IgD-negative memory B cell (primary cell): Measurements from ENCODE around the gene CDRT4. TPM values are rescaled to one million over a fixed set of nuclear protein-coding genes. Genes with fewer than 3 reads are reported as not detected.
"Not testable (repeated sequence)": the region's sequence is repeated elsewhere in the genome, so short reads cannot be mapped to it uniquely, and the experiment has no call there.

Experiments used
- H3K27ac Mint-ChIP-seq, 3 donors: one replicate each; pipeline ENCODE4 v1.8.0; 2020 to 2022; ENCODE audit warnings: mild to moderate bottlenecking in 3 of 3, mixed read lengths in 3 of 3, moderate library complexity in 1 of 3
- H3K27me3 Mint-ChIP-seq: one replicate; pipeline ENCODE4 v1.8.0; 2021; ENCODE audit warnings: mixed read lengths
- H3K36me3 Mint-ChIP-seq: one replicate; pipeline ENCODE4 v1.8.0; 2020; ENCODE audit warnings: mild to moderate bottlenecking, mixed read lengths
- H3K4me1 Mint-ChIP-seq, 3 donors: one replicate each; pipeline ENCODE4 v1.8.0; 2020 to 2022; ENCODE audit warnings: mixed read lengths in 3 of 3, mild to moderate bottlenecking in 1 of 3
- H3K4me3 Mint-ChIP-seq, 4 donors: one replicate each; pipeline ENCODE4 v1.8.0; 2020 to 2022; ENCODE audit warnings: mild to moderate bottlenecking in 4 of 4, mixed read lengths in 4 of 4, moderate library complexity in 3 of 4
- H3K9me3 Mint-ChIP-seq, 3 donors: one replicate each; pipeline ENCODE4 v1.8.0; 2020 to 2021; ENCODE audit warnings: mixed read lengths in 3 of 3, mild to moderate bottlenecking in 1 of 3
- polyA plus RNA-seq: library from polyadenylated mRNA; unstranded; fragments of 300-500 nt; fragmentation: Illumina TruSeq; gene quantifications from one replicate; pipeline ENCODE4 v1.2.3, GENCODE V29; 2021

Gene CDRT4
- polyA plus RNA-seq, result 0.50 TPM

GRCh38 chr17:15467592-15467991 is at the start of gene CDRT4:
TSS of gene CDRT4 (minus strand) at chr17:15467621. CDS start at chr17:15440238, 27,383 bp downstream.
- peaks cover 0 to 1% (median 1%) of the 10 kb centered on the region in 3 donors for H3K9me3 Mint-ChIP-seq
- peaks cover 6% of the 10 kb centered on the region for H3K36me3 Mint-ChIP-seq

GRCh38 chr17:15516150-15516549 is 48.7 kb upstream of the CDRT4 start:
- Mint-ChIP-seq H3K36me3 (peaks cover 17% of the 10 kb centered on the region), H3K4me1 (peaks cover 0 to 3% (median 0%) of the 10 kb centered on the region in 3 donors), H3K27me3 (no peaks in the 10 kb centered on the region), H3K4me3 (no peak overlapping the region), H3K27ac (peak overlapping the region in 1 of 3 donors; percentile 75), H3K9me3 (no peaks in the 10 kb centered on the region)

More at GRCh38 chr17:15467592-15467991, at the start of gene CDRT4:
- Mint-ChIP-seq H3K27me3 (no peaks in the 10 kb centered on the region), H3K4me3 (peak within 1 kb of the TSS in 1 of 4 donors; percentile 72), H3K27ac (no peak within 1 kb of the TSS), H3K4me1 (no peaks in the 10 kb centered on the region)

- Mint-ChIP-seq H3K4me3 (no peak overlapping the region), H3K4me1 (peaks cover 0 to 4% (median 3%) of the 10 kb centered on the region in 3 donors), H3K27me3 (no peaks in the 10 kb centered on the region), H3K27ac (no peak overlapping the region), H3K36me3 (peaks cover 22% of the 10 kb centered on the region), H3K9me3 (no peaks in the 10 kb centered on the region)
These were observed 47.0 kb upstream of the CDRT4 start for GRCh38 chr17:15514469-15514868.

- no peak overlapping the region for H3K27ac Mint-ChIP-seq
- H3K9me3 Mint-ChIP-seq, result no peaks in the 10 kb centered on the region
- peaks cover 0 to 4% (median 3%) of the 10 kb centered on the region in 3 donors for H3K4me1 Mint-ChIP-seq
These were observed 46.5 kb upstream of the CDRT4 start for GRCh38 chr17:15513856-15514459.

GRCh38 chr17:15513058-15513791 is 45.8 kb upstream of the CDRT4 start:
- Mint-ChIP-seq H3K4me3 (no peak overlapping the region), H3K4me1 (peaks cover 0 to 4% (median 3%) of the 10 kb centered on the region in 3 donors), H3K9me3 (no peaks in the 10 kb centered on the region), H3K27ac (no peak overlapping the region), H3K27me3 (no peaks in the 10 kb centered on the region), H3K36me3 (peaks cover 16% of the 10 kb centered on the region)

More at GRCh38 chr17:15513856-15514459, 46.5 kb upstream of the CDRT4 start:
- Mint-ChIP-seq H3K4me3 (no peak overlapping the region), H3K36me3 (peaks cover 20% of the 10 kb centered on the region), H3K27me3 (no peaks in the 10 kb centered on the region)

- peaks cover 13% of the 10 kb centered on the region for H3K36me3 Mint-ChIP-seq
- H3K27ac Mint-ChIP-seq, result no peak overlapping the region
- no peak overlapping the region for H3K4me3 Mint-ChIP-seq
- no peaks in the 10 kb centered on the region for H3K27me3 Mint-ChIP-seq
- H3K4me1 Mint-ChIP-seq, result peaks cover 0 to 4% (median 3%) of the 10 kb centered on the region in 3 donors
- no peaks in the 10 kb centered on the region for H3K9me3 Mint-ChIP-seq
These were observed 44.8 kb upstream of the CDRT4 start for GRCh38 chr17:15512071-15512709.

- H3K36me3 Mint-ChIP-seq, result peaks cover 12% of the 10 kb centered on the region
- no peak overlapping the region for H3K27ac Mint-ChIP-seq
These were observed 43.7 kb upstream of the CDRT4 start for GRCh38 chr17:15511142-15511541.

GRCh38 chr17:15510361-15510760 is 42.9 kb upstream of the CDRT4 start:
- Mint-ChIP-seq H3K36me3 (peaks cover 9% of the 10 kb centered on the region), H3K9me3 (no peaks in the 10 kb centered on the region), H3K4me3 (no peak overlapping the region), H3K27me3 (no peaks in the 10 kb centered on the region), H3K4me1 (peaks cover 0 to 4% (median 3%) of the 10 kb centered on the region in 3 donors), H3K27ac (no peak overlapping the region)

More at GRCh38 chr17:15511142-15511541, 43.7 kb upstream of the CDRT4 start:
- no peak overlapping the region for H3K4me3 Mint-ChIP-seq
- no peaks in the 10 kb centered on the region for H3K27me3 Mint-ChIP-seq
- no peaks in the 10 kb centered on the region for H3K9me3 Mint-ChIP-seq
- H3K4me1 Mint-ChIP-seq, result peaks cover 0 to 4% (median 3%) of the 10 kb centered on the region in 3 donors

GRCh38 chr17:15509095-15509494 is 41.7 kb upstream of the CDRT4 start:
- Mint-ChIP-seq H3K9me3 (no peaks in the 10 kb centered on the region), H3K27ac (no peak overlapping the region), H3K4me1 (peaks cover 0 to 4% (median 3%) of the 10 kb centered on the region in 3 donors), H3K36me3 (peaks cover 5% of the 10 kb centered on the region), H3K27me3 (no peaks in the 10 kb centered on the region), H3K4me3 (no peak overlapping the region)

- no peak overlapping the region for H3K27ac Mint-ChIP-seq
- H3K36me3 Mint-ChIP-seq, result peaks cover 5% of the 10 kb centered on the region
- H3K27me3 Mint-ChIP-seq, result no peaks in the 10 kb centered on the region
- H3K9me3 Mint-ChIP-seq, result no peaks in the 10 kb centered on the region
- H3K4me3 Mint-ChIP-seq, result no peak overlapping the region
- peaks cover 0 to 7% (median 5%) of the 10 kb centered on the region in 3 donors for H3K4me1 Mint-ChIP-seq
These were observed 41.0 kb upstream of the CDRT4 start for GRCh38 chr17:15508466-15508865.

GRCh38 chr17:15507896-15508295 is 40.5 kb upstream of the CDRT4 start:
- Mint-ChIP-seq H3K36me3 (peaks cover 5% of the 10 kb centered on the region), H3K4me1 (peaks cover under 1 to 12% (median 8%) of the 10 kb centered on the region in 3 donors), H3K27me3 (no peaks in the 10 kb centered on the region), H3K4me3 (no peak overlapping the region), H3K9me3 (no peaks in the 10 kb centered on the region), H3K27ac (no peak overlapping the region)

- Mint-ChIP-seq H3K4me3 (no peak overlapping the region), H3K4me1 (peaks cover 4 to 11% (median 10%) of the 10 kb centered on the region in 3 donors), H3K9me3 (no peaks in the 10 kb centered on the region), H3K27ac (no peak overlapping the region), H3K27me3 (no peaks in the 10 kb centered on the region), H3K36me3 (peaks cover 5% of the 10 kb centered on the region)
These were observed 39.6 kb upstream of the CDRT4 start for GRCh38 chr17:15507001-15507400.

GRCh38 chr17:15505708-15506107 is 38.3 kb upstream of the CDRT4 start:
- not testable (repeated sequence) for H3K4me3 Mint-ChIP-seq, H3K27ac Mint-ChIP-seq, H3K27me3 Mint-ChIP-seq, H3K36me3 Mint-ChIP-seq, H3K9me3 Mint-ChIP-seq
- H3K4me1 Mint-ChIP-seq, result peaks cover 4 to 11% (median 8%) of the 10 kb centered on the region in 3 donors

- H3K27ac Mint-ChIP-seq, result peak overlapping the region in 1 of 3 donors; percentile 48
These were observed 36.3 kb upstream of the CDRT4 start for GRCh38 chr17:15503731-15504130.

More at GRCh38 chr17:15503731-15504130, 36.3 kb upstream of the CDRT4 start:
- H3K9me3 Mint-ChIP-seq, result peaks cover 0 to 3% (median 0%) of the 10 kb centered on the region in 3 donors
- peaks cover 5% of the 10 kb centered on the region for H3K36me3 Mint-ChIP-seq
- H3K27me3 Mint-ChIP-seq, result no peaks in the 10 kb centered on the region
- H3K4me1 Mint-ChIP-seq, result peaks cover 4 to 11% (median 8%) of the 10 kb centered on the region in 3 donors
- H3K4me3 Mint-ChIP-seq, result no peak overlapping the region
